ENCODE data around the gene C1orf122.

The C1orf122 gene

DNA sequence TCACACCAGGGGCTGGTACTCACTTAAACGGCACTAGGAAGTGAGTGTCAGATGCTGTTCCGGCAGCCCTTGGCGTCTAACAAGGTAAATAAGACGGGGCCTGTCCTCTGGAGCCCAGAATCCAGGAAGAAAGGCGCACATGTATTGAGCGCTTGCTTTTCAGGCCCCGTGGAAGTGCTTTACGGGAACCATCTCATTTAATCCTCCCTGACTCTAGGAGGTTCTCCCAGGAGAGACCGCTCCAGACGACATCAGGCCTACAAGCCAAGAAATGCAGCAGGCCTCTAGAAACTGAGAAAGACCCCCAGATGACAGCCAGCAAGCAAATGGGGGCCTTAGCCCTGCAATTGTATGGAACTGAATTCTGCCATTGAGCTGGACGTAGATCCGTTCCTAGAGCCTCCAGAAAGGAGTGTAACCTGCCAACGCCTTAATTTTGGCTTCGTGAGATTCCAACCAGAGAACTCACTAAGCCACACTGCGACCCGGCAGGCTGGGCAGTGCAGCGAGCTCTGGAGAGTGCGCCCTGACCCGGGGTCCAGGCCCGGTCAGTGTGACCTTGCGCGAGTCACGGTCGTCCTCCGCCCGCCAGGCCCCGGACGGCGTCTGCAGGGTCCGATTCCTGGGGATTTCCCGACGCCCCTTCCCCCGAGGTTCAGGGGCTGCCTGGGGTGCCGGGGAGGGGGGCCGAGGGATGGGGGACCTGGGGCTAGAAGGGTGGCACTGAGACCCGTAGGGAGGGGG is 14.5 kb upstream of the C1orf122 start:
- DNase-seq = no peak
- POLR2A ChIA-PET = no interaction called here
- Histone ChIP-seq H3K36me3 (ENCODE audit: control insufficient read depth in 4 of 4, insufficient read depth in 4 of 4, low read length in 3 of 4) (no peaks in the 10 kb centered on the region), H3K4me1 (ENCODE audit: control extremely low read depth in 1 of 4, control insufficient read depth in 4 of 4, insufficient read depth in 4 of 4, low read length in 3 of 4) (peaks cover 0 to 18% (median 10%) of the 10 kb centered on the region in 4 experiments), H3K27me3 (replicated peaks in 2 of 5; ENCODE audit: control insufficient read depth in 4 of 5, insufficient read depth in 5 of 5, low read length in 4 of 5) (peaks cover 7 to 51% (median 28%) of the 10 kb centered on the region in 5 experiments), H3K9me3 (ENCODE audit: control extremely low read depth in 1 of 5, control insufficient read depth in 4 of 5, insufficient read depth in 2 of 5, low read depth in 1 of 5, low read length in 4 of 5) (no peaks in the 10 kb centered on the region), H3K27ac (ENCODE audit: insufficient read depth in 1 of 2, low read depth in 1 of 2, low read length in 2 of 2, poor library complexity in 1 of 2, severe bottlenecking in 2 of 2) (no peak overlapping the region), H3K4me3 (ENCODE audit: control insufficient read depth in 1 of 7, extremely low read depth in 1 of 7, insufficient read depth in 4 of 7, low read depth in 2 of 7, low read length in 6 of 7) (peak overlapping the region in 2 of 7 experiments; percentile 11 to 76)
- CTCF ChIA-PET = no interaction called here
- WGBS (ENCODE audit: insufficient coverage) = 44% methylated on average over 28 of the region's 36 CpGs

DNA sequence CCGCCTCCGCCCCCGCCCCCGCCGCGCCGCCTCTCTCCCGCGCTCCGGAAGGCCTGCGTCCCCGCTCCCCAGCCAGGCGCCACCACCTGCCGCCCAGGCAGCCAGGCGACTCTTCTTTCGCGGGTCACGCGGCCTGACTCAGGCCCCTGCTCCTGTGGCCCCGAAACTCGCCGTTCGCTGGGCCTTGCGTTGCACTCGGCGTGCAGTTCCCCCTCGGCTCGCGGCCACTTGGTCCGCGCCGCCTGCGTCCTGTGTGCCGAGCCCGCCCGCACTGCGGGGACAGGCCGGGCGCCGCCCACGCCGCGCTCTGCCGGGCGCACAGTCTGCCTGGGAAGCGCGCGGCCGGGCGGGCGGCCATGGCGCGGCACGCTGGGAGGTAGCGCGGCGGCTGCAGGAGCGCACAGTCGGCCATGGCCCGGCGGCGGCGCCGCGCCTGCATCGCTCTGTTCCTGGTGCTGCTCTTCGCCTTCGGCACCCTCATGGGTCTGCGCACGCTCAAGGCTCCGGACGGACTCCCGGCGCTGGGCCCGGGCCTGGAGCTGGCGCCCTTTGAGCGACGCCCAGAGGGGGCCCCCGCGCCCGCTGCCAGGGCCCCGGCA is 13.7 kb upstream of the C1orf122 start, which contains the start of gene MANEAL:
Gene MANEAL (plus strand): TSS at position 75 of the 599 bp plus-strand sequence. CDS start 336 bp downstream, at position 411.
- no peaks in the 10 kb centered on the region for H3K36me3 ChIP-seq (ENCODE audit: control insufficient read depth in 4 of 4, insufficient read depth in 4 of 4, low read length in 3 of 4)
- peak within 1 kb of the TSS; percentile 11 to 76 (median 56) for H3K4me3 ChIP-seq (ENCODE audit: control insufficient read depth in 1 of 7, extremely low read depth in 1 of 7, insufficient read depth in 4 of 7, low read depth in 2 of 7, low read length in 6 of 7)
- no peaks in the 10 kb centered on the region for H3K9me3 ChIP-seq (ENCODE audit: control extremely low read depth in 1 of 5, control insufficient read depth in 4 of 5, insufficient read depth in 2 of 5, low read depth in 1 of 5, low read length in 4 of 5)
- ChIA-PET CTCF (interaction anchor here (1.6 kb wide), 1 partner anchor 12 kb away, joined by 6 read pairs; no protein-coding TSS in a partner anchor), POLR2A (interaction anchor here (2.2 kb wide), 1 partner anchor 14 kb away, joined by 9 read pairs; the partner anchor contains the start of genes C1orf122 and YRDC)
- no peak within 1 kb of the TSS for H3K27ac ChIP-seq (ENCODE audit: insufficient read depth in 1 of 2, low read depth in 1 of 2, low read length in 2 of 2, poor library complexity in 1 of 2, severe bottlenecking in 2 of 2)
- DNase-seq = peak; percentile 43 to 69 (median 54)
- peaks cover 4 to 44% (median 28%) of the 10 kb centered on the region in 5 experiments for H3K27me3 ChIP-seq (replicated peaks in 2 of 5; ENCODE audit: control insufficient read depth in 4 of 5, insufficient read depth in 5 of 5, low read length in 4 of 5)
- peaks cover 0 to 18% (median 10%) of the 10 kb centered on the region in 4 experiments for H3K4me1 ChIP-seq (ENCODE audit: control extremely low read depth in 1 of 4, control insufficient read depth in 4 of 4, insufficient read depth in 4 of 4, low read length in 3 of 4)
- 0% methylated on average over 62 of the region's 82 CpGs for WGBS (ENCODE audit: insufficient coverage)

DNA sequence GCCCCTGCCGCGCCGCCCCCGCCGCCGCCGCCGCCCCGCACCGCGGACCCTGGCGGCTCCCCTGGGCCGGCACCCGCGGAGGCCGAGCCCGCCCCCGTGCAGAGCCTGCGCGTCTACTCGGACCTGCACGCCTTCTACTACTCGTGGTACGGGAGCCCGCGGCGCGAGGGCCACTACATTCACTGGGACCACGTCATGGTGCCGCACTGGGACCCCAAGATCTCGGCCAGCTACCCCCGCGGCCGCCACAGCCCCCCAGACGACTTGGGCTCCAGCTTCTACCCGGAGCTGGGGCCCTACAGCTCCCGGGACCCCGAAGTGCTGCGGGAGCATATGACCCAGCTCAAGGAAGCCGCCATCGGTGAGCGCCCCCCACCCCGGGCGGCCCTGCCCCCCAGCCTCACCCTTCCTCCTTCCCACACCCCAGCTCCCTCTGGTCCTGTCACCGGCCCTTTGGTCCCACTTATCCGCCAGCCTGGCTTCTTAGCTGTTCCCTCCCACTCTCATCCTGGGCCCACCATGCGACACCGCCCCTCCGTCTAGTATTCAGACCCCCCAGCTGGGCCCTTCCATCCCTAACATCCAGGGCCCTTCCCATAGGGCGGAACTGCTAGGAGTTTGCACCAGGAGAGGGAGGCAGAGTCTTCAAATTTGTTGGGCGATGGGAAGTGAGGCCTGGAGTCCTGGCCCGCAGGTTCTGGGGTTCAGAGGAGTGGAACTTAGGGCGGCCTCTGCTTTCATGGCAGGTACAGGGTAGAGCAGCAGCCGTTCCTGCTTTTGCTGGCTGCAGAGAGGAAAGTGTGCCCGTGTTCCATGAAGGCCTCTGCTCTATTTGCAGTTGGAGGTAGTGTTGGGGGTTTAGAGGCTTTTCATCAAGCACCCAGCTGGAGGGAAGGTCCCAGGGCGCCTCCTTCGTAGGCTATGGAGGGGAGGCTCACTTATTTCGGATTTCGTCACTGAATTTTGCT is 12.9 kb upstream of the C1orf122 start:
- POLR2A ChIA-PET = interaction anchor here (2.2 kb wide), 1 partner anchor 13 kb away, joined by 9 read pairs; the partner anchor contains the start of genes C1orf122 and YRDC

DNA sequence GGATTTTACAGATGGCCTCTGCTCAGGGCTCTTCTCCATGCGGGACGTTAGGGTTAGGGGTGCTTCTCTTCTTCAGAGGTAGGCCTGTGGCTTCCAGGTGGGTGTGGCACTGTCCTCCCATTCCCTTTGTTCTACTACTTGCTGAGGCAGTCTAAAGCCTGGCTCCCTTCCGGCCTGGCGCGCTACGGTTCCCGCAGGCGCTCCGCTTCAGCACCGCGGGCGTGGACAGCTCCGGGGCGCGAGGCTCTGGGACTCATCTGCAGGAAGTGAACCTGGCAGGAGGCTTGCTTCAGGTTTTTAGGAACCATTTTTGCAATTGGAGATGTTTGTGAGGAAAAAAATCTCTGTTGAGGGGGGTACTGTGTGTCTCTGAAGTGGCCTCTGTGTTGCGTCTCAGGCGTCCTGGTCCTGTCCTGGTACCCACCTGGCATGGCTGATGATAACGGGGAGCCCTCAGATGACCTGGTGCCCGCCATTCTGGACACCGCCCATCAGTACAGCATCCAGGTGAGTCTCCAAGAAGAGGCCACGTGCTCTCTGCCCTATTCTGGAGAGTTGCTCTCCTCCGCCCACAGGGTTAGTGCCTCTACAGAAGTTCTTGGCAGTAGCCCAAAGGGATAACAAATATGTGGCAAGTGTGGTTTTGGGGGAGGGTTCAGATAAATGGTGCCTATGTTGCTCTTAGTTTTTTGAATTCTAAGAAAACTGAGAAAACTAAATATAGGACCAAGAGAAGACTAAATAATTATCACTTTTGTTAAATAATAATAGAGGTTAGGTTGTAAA is 12.1 kb upstream of the C1orf122 start:
- Histone ChIP-seq H3K4me1 (ENCODE audit: control extremely low read depth in 1 of 4, control insufficient read depth in 4 of 4, insufficient read depth in 4 of 4, low read length in 3 of 4) (peaks cover 0 to 18% (median 10%) of the 10 kb centered on the region in 4 experiments), H3K27ac (ENCODE audit: insufficient read depth in 1 of 2, low read depth in 1 of 2, low read length in 2 of 2, poor library complexity in 1 of 2, severe bottlenecking in 2 of 2) (no peak overlapping the region), H3K9me3 (ENCODE audit: control extremely low read depth in 1 of 5, control insufficient read depth in 4 of 5, insufficient read depth in 2 of 5, low read depth in 1 of 5, low read length in 4 of 5) (no peaks in the 10 kb centered on the region), H3K27me3 (replicated peaks in 2 of 5; ENCODE audit: control insufficient read depth in 4 of 5, insufficient read depth in 5 of 5, low read length in 4 of 5) (peaks cover 4 to 38% (median 25%) of the 10 kb centered on the region in 5 experiments), H3K4me3 (ENCODE audit: control insufficient read depth in 1 of 7, extremely low read depth in 1 of 7, insufficient read depth in 4 of 7, low read depth in 2 of 7, low read length in 6 of 7) (no peak overlapping the region), H3K36me3 (ENCODE audit: control insufficient read depth in 4 of 4, insufficient read depth in 4 of 4, low read length in 3 of 4) (peaks cover 0 to 6% (median 4%) of the 10 kb centered on the region in 4 experiments)
- POLR2A ChIA-PET = interaction anchor here (0.7 to 2.2 kb wide), 2 partner anchors 12 to 75 kb away, joined by 3 to 9 read pairs; partner anchors contain the start of genes C1orf122 and YRDC
- CTCF ChIA-PET = interaction anchor here (1.6 kb wide), 1 partner anchor 10 kb away, joined by 6 read pairs; no protein-coding TSS in a partner anchor
- 22% methylated on average over 17 of the region's 22 CpGs for WGBS (ENCODE audit: insufficient coverage)
- DNase-seq = peak in 2 of 3 donors; percentile 62 to 69

More for the DNA sequence above, 12.9 kb upstream of the C1orf122 start:
- DNase-seq = peak in 1 of 3 donors; percentile 8
- H3K4me1 ChIP-seq (ENCODE audit: control extremely low read depth in 1 of 4, control insufficient read depth in 4 of 4, insufficient read depth in 4 of 4, low read length in 3 of 4) = peaks cover 0 to 18% (median 10%) of the 10 kb centered on the region in 4 experiments
- peaks cover 4 to 42% (median 28%) of the 10 kb centered on the region in 5 experiments for H3K27me3 ChIP-seq (replicated peaks in 2 of 5; ENCODE audit: control insufficient read depth in 4 of 5, insufficient read depth in 5 of 5, low read length in 4 of 5)
- H3K36me3 ChIP-seq (ENCODE audit: control insufficient read depth in 4 of 4, insufficient read depth in 4 of 4, low read length in 3 of 4) = peaks cover 0 to 4% (median under 1%) of the 10 kb centered on the region in 4 experiments
- CTCF ChIA-PET = interaction anchor here (1.6 kb wide), 1 partner anchor 11 kb away, joined by 6 read pairs; no protein-coding TSS in a partner anchor
- peak overlapping the region in 4 of 7 experiments; percentile 11 to 76 (median 52) for H3K4me3 ChIP-seq (ENCODE audit: control insufficient read depth in 1 of 7, extremely low read depth in 1 of 7, insufficient read depth in 4 of 7, low read depth in 2 of 7, low read length in 6 of 7)
- no peaks in the 10 kb centered on the region for H3K9me3 ChIP-seq (ENCODE audit: control extremely low read depth in 1 of 5, control insufficient read depth in 4 of 5, insufficient read depth in 2 of 5, low read depth in 1 of 5, low read length in 4 of 5)
- 8% methylated on average over 38 of the region's 59 CpGs for WGBS (ENCODE audit: insufficient coverage)
- H3K27ac ChIP-seq (ENCODE audit: insufficient read depth in 1 of 2, low read depth in 1 of 2, low read length in 2 of 2, poor library complexity in 1 of 2, severe bottlenecking in 2 of 2) = no peak overlapping the region

DNA sequence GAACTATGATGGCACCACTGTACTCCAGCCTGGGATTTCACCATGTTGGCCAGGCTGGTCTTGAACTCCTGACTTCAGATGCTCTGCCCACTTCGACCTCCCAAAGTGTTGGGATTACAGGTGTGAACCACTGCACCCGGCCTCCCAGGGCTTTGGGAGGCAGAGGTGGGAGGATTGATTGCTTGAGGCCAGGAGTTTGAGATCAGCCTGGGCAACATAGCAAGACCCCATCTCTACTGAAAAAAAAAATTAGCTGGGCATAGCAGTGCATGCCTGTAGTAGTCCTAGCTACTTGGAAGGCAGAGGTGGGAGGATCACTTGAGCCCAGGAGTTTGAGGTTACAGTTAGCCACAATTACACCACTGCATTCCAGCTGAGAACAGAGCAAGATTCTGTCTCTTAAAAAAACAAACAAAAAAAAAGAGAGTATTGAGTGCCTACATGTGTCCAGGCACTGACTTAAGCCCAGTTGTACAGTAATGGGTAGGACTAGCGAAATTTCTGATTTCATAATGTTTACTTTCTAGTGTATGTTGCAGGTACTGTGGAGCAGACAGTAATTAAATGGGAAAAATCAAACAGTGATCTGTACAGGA is 9.7 kb upstream of the C1orf122 start:
- DNase-seq = no peak
- H3K27ac ChIP-seq (ENCODE audit: insufficient read depth in 1 of 2, low read depth in 1 of 2, low read length in 2 of 2, poor library complexity in 1 of 2, severe bottlenecking in 2 of 2) = no peak overlapping the region
- no peak overlapping the region for H3K4me3 ChIP-seq (ENCODE audit: control insufficient read depth in 1 of 7, extremely low read depth in 1 of 7, insufficient read depth in 4 of 7, low read depth in 2 of 7, low read length in 6 of 7)
- H3K4me1 ChIP-seq (ENCODE audit: control extremely low read depth in 1 of 4, control insufficient read depth in 4 of 4, insufficient read depth in 4 of 4, low read length in 3 of 4) = peaks cover 0 to 18% (median 10%) of the 10 kb centered on the region in 4 experiments
- ChIA-PET POLR2A (no interaction called here), CTCF (interaction anchor here (1.3 kb wide), 1 partner anchor 10 kb away, joined by 3 read pairs; the partner anchor contains the start of genes C1orf122 and YRDC)
- peaks cover 0 to 22% (median 12%) of the 10 kb centered on the region in 5 experiments for H3K27me3 ChIP-seq (replicated peaks in 2 of 5; ENCODE audit: control insufficient read depth in 4 of 5, insufficient read depth in 5 of 5, low read length in 4 of 5)
- 97% methylated on average over 3 of the region's 3 CpGs for WGBS (ENCODE audit: insufficient coverage)
- H3K9me3 ChIP-seq (ENCODE audit: control extremely low read depth in 1 of 5, control insufficient read depth in 4 of 5, insufficient read depth in 2 of 5, low read depth in 1 of 5, low read length in 4 of 5) = no peaks in the 10 kb centered on the region
- peaks cover 8 to 21% (median 15%) of the 10 kb centered on the region in 4 experiments for H3K36me3 ChIP-seq (ENCODE audit: control insufficient read depth in 4 of 4, insufficient read depth in 4 of 4, low read length in 3 of 4)
